Measurements from ENCODE around the gene EVC. TPM values are rescaled to one million over a fixed set of nuclear protein-coding genes. Genes with fewer than 3 reads are reported as not detected.

EVC gene
- total and polyA plus RNA-seq, 2 of the 4 experiments (the other 2 are of a cell fraction): 16.8 to 18.9 TPM

DNA sequence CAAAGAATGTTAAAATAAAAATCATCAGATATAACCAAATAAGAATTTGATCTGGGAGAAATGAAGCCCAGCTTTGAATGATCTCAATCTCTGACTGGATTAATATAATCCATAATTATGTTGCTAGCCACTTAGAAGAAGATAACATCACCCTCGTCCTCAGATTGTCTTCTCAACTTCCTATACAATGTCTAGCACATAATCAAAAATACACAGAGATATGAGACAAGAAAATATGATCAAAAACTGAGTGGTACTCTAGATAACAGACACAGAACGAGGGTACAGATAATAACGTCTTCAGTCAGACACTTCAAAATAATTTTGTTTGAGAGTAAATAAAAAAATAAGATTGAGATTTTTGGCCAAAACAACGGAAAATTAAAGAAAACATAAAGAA lies 49.8 kb upstream of the EVC start:
- DNase-seq (no peak), ATAC-seq (ENCODE audit: low read depth) (no peak)
- Histone ChIP-seq H2BK20ac (ENCODE audit: low read depth, low read length) (no peak overlapping the region), H3K27ac (ENCODE audit: insufficient read depth, low read length) (no peak overlapping the region), H4K5ac (ENCODE audit: low read depth, low read length) (no peak overlapping the region), H3K9me1 (ENCODE audit: insufficient read depth, low read length) (peaks cover 13% of the 10 kb centered on the region; the same call in 1 of the 2 replicates), H3K36me3 (ENCODE audit: control insufficient read depth, insufficient read depth, low read length) (peaks cover 36% of the 10 kb centered on the region), H3K23ac (ENCODE audit: low read depth, low read length) (no peak overlapping the region), H2AK5ac (ENCODE audit: low read depth, low read length) (no peak overlapping the region), H3K4me2 (ENCODE audit: low read depth, low read length) (no peak overlapping the region), H4K8ac (ENCODE audit: low read depth in 2 of 2, low read length in 2 of 2) (no peak overlapping the region), H3K79me1 (ENCODE audit: low read depth in 1 of 2, low read length in 2 of 2) (peaks cover 0 to 2% of the 10 kb centered on the region in 2 experiments; a peak in 1 of 4 replicates), H3K4ac (ENCODE audit: low read depth, low read length) (no peak overlapping the region), H2BK5ac (ENCODE audit: low read depth, low read length, poor library complexity, severe bottlenecking) (no peak overlapping the region), H3K18ac (ENCODE audit: low read depth, low read length) (no peak overlapping the region), H3K9me3 (ENCODE audit: control insufficient read depth, insufficient read depth, low read length) (peaks cover 2% of the 10 kb centered on the region; the same call in 1 of the 2 replicates), H3K56ac (ENCODE audit: extremely low read depth, insufficient read depth, low read length) (no peak overlapping the region), H3K4me3 (ENCODE audit: insufficient read depth, low read depth, low read length) (no peak overlapping the region), H3K27me3 (ENCODE audit: control insufficient read depth, insufficient read depth, low read length) (no peaks in the 10 kb centered on the region), H2AK9ac (replicated peaks; ENCODE audit: low read depth, low read length, poor library complexity) (no peak overlapping the region), H4K20me1 (ENCODE audit: insufficient read depth, low read length) (no peaks in the 10 kb centered on the region), H2AFZ (replicated peaks; ENCODE audit: low read length, poor library complexity) (no peak overlapping the region), H2BK120ac (ENCODE audit: low read depth, low read length) (no peak overlapping the region), H2BK15ac (ENCODE audit: low read depth, low read length) (no peak overlapping the region), H4K91ac (ENCODE audit: insufficient read depth, low read depth, low read length) (no peak overlapping the region), H3K9ac (ENCODE audit: low read depth, low read length) (no peak overlapping the region), H3K4me1 (ENCODE audit: control insufficient read depth, insufficient read depth, low read length) (no peaks in the 10 kb centered on the region), H3K14ac (replicated peaks; ENCODE audit: low read depth, low read length) (no peak overlapping the region)
- BruUV-seq (replicated peaks): no TSS peak
- dilution Hi-C loops (cut with HindIII; ENCODE audit: low sequenced_read_pairs, unreplicated experiment): no loop called here
- intact Hi-C loops (cut with micrococcal nuclease): no loop called here
- ChIA-PET POLR2A (ENCODE audit: unreplicated experiment) (no interaction called here), CTCF (no interaction called here)
- no peak for TF ChIP-seq RCOR1 (IDR thresholded peaks at IDR 0.05; ENCODE audit: insufficient replicate concordance, low read length)
- TF ChIP-seq BHLHE40 (IDR thresholded peaks at IDR 0.05; ENCODE audit: low read depth, low read length): no peak
- TF ChIP-seq, protein P1, sequence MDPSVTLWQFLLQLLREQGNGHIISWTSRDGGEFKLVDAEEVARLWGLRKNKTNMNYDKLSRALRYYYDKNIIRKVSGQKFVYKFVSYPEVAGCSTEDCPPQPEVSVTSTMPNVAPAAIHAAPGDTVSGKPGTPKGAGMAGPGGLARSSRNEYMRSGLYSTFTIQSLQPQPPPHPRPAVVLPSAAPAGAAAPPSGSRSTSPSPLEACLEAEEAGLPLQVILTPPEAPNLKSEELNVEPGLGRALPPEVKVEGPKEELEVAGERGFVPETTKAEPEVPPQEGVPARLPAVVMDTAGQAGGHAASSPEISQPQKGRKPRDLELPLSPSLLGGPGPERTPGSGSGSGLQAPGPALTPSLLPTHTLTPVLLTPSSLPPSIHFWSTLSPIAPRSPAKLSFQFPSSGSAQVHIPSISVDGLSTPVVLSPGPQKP (IDR thresholded peaks at IDR 0.05; ENCODE audit: borderline replicate concordance, low read depth, low read length): no peak
- no peak for TF ChIP-seq FOS (IDR thresholded peaks at IDR 0.05; ENCODE audit: low read depth, low read length)
- no peak for TF ChIP-seq MXI1 (IDR thresholded peaks at IDR 0.05; ENCODE audit: borderline replicate concordance, low read depth, low read length)
- no peak for TF ChIP-seq MAFK (IDR thresholded peaks at IDR 0.05; ENCODE audit: low read depth, low read length)
- TF ChIP-seq CEBPB (IDR thresholded peaks at IDR 0.05; ENCODE audit: low read depth, low read length): no peak
- TF ChIP-seq RAD21 (IDR thresholded peaks at IDR 0.05; ENCODE audit: low read length): no peak
- WGBS, 2 experiments (ENCODE audit: extremely low coverage in 2 of 2, insufficient read length in 1 of 2): no CpG with 5 or more reads among the region's 4 CpGs
- in situ Hi-C loops (cut with MboI; ENCODE audit: low sequenced_read_pairs): no loop called here

Measured in IMR-90 (cell line).